ENCODE measurements around the gene CRACR2A.
A peak's percentile ranks its signal among the peaks of the same experiment; 100 is the strongest.

CRACR2A gene

DNA sequence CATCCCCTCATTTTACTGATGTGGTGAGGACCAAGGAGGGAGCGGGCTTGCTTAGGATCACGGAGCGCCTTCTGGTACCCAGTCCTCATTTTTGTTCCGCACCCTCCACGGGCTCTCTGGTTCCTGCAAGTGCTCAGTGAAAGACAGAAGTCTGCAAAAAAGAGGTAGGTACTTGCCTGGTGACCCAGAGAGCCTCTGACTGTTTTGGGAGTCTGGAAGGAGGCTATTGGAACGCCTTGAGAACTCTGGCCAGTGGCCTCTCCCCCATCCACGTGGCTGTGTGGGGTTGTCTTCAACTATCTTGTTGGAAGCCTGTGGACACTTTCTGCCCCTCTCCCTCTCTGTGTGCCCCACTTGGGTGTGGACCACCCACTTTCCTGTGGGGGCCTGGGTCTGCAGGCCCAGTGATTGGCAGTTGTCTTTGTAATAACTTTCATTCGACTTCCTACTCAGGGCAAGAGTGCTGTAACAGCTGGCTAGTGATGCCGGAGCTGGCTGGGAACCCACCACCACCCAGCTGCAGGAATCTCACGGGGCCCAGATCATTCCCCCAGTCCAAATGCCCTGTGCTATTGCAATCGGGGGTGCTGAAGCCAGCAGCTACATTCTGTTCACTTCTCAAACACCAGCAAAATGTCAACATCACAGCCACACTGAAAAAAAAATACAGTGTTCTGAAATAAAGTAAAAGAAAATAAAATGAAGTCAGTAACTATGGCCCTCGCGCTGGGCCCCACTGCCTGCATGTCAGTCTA lies 139.1 kb downstream of the CRACR2A start:
- no peaks in the 10 kb centered on the region for H3K9me3 ChIP-seq
- in situ Hi-C loops (cut with MboI; ENCODE audit: low sequenced_read_pairs): no loop called here
- no peaks in the 10 kb centered on the region for H3K27me3 ChIP-seq (ENCODE audit: low read depth)
- no peak for DNase-seq (ENCODE audit: low spot score in 2 of 2)
- no peak overlapping the region for H3K4me3 ChIP-seq
- H3K36me3 ChIP-seq (replicated peaks): no peaks in the 10 kb centered on the region
- no peaks in the 10 kb centered on the region for H3K4me1 ChIP-seq

DNA sequence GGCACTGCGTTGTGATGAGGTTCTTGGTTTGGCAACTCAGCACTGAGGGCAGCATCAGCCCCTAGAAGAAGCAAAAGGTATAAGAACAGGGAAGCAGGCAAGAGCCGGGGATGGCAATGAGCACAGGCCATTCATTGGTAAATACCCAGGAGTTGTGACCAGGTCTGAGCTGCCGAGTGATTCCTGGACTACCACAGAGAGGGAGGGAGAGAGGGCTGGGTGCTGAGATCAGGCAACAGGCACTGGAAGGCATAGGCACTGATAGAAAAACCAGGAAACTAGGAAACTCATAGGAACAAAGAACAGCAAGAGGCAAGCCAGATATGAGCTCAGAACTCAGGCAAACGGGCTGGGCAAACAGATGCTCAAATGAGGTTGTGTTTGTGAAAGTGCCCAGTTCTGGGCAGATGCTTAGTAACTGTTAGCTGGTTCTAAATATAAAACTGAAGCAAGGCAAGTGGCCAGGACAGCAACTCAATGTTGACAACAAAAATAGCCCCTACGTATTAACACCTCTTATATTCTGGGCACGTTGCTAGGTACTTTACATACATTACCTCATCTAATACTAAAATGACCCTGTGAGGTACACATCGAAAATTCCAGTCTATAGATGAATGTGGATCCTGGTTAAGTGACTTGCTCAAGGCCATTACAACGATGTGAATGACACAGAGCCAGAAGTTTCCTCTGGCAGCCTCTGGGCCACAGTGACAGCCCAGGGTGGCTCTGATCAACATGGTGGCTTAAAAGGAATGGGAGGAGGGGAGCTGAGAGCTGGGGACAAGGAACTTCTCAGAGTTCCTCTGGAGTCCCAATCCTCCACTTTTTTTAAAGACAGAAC lies 140.8 kb downstream of the CRACR2A start:
- H3K27me3 ChIP-seq (ENCODE audit: low read depth): no peaks in the 10 kb centered on the region
- no peak for DNase-seq (ENCODE audit: low spot score in 2 of 2)
- in situ Hi-C loops (cut with MboI; ENCODE audit: low sequenced_read_pairs): no loop called here
- H3K4me1 ChIP-seq: no peaks in the 10 kb centered on the region
- H3K4me3 ChIP-seq: no peak overlapping the region
- no peaks in the 10 kb centered on the region for H3K9me3 ChIP-seq
- H3K36me3 ChIP-seq (replicated peaks): no peaks in the 10 kb centered on the region

DNA sequence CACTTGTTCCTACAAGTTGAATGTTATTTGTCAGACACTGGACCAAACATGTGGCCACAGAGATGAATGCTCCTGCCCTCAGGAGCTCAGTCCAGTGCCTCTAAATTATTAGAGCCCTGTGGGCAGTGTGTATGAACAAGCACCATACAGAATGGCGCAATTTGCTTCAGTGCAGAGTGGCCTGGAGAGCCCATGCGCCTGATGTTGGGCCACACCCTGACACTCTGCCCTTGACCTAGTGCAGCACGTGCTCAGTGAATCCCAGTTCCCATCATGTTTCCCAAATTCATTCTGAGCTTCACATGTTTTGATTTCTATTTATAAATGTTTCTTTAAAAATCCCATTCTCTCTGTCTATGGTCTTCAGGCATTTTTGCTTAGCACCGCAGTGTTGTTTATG lies 145.1 kb downstream of the CRACR2A start:
- Histone ChIP-seq H3K27me3 (ENCODE audit: low read depth) (no peaks in the 10 kb centered on the region), H3K4me1 (no peaks in the 10 kb centered on the region), H3K4me3 (no peak overlapping the region), H3K9me3 (no peaks in the 10 kb centered on the region), H3K36me3 (replicated peaks) (no peaks in the 10 kb centered on the region)
- in situ Hi-C loops (cut with MboI; ENCODE audit: low sequenced_read_pairs): no loop called here
- DNase-seq (ENCODE audit: low spot score in 2 of 2): no peak

DNA sequence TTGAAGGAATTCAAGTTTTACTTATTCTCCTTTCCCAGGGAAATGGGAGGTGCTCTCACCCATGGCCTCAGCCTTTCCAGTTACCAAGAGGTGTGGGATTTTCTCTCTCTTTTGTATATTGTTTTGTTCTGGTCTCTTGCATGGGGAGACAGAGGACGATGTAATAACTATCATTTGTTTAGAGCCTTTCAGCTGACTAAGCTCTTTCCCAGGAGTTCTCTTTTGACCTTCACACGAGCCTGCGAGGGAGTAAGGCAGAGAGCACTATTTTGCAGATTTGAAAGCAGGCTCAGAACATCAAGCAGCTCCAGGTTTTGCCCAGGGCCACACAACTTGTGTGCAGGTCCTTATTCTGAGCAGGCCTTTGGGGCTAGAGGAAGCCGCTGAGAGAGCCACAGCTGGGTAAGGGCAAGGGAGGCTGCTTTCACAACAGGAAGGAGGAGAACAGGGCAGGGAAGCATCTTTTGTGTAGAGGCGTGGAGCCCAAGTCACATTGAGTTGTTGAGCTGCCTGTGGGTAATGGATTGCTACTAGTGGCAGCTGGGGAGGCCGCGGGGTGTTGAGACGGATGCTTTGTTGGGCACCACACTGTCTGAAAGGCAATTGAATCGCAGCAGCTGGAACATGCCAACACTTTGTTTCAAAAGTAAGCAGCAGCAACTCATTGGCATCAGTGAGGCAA lies 145.7 kb downstream of the CRACR2A start:
- in situ Hi-C loops (cut with MboI; ENCODE audit: low sequenced_read_pairs): no loop called here
- no peaks in the 10 kb centered on the region for H3K4me1 ChIP-seq
- no peaks in the 10 kb centered on the region for H3K9me3 ChIP-seq
- H3K4me3 ChIP-seq: no peak overlapping the region
- no peaks in the 10 kb centered on the region for H3K36me3 ChIP-seq (replicated peaks)
- DNase-seq (ENCODE audit: low spot score in 2 of 2): no peak
- H3K27me3 ChIP-seq (ENCODE audit: low read depth): no peaks in the 10 kb centered on the region

DNA sequence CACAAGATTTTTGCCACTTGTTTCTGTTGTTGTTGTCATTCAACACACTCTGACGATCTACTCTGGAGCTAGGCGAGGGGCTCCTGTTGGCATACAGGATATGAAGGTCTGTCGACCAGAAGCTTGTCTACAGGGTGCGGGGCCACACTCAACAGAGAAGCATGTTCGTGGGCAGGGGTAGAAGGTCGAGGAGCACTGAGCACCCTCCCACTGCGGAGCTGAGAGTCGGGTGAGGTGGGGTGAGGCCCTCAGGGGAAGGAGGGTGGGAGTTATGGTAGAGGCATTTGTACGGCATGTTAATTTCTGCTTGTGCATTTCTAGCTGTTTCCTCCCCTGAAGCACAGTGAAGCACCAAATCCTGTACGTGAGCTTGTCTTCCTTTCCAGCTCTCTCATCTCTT lies 146.8 kb downstream of the CRACR2A start:
- H3K36me3 ChIP-seq (replicated peaks): no peaks in the 10 kb centered on the region
- no peak for DNase-seq (ENCODE audit: low spot score in 2 of 2)
- H3K27me3 ChIP-seq (ENCODE audit: low read depth): no peaks in the 10 kb centered on the region
- H3K4me1 ChIP-seq: no peaks in the 10 kb centered on the region
- in situ Hi-C loops (cut with MboI; ENCODE audit: low sequenced_read_pairs): no loop called here
- no peaks in the 10 kb centered on the region for H3K9me3 ChIP-seq
- H3K4me3 ChIP-seq: no peak overlapping the region

DNA sequence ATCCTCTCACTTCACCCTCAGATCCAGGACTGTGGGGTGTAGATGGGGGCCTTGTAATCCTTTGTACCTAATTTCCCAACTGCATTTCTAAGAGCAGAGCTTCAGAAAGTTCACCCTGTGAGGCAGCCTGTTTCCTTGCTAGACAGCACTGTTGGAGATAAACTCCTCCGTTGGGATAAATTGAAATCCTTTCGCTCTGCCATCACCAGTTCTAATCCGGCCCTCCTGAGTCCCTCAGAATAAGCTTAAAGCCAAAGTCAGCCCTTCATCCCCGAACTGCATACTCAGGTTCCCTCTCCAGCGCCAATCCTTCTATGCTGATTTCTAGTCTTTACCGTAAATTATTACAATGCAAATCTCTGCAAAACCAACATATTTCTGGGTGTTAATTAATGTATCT lies 147.2 kb downstream of the CRACR2A start:
- Histone ChIP-seq H3K4me3 (no peak overlapping the region), H3K4me1 (no peaks in the 10 kb centered on the region), H3K27me3 (ENCODE audit: low read depth) (no peaks in the 10 kb centered on the region), H3K36me3 (replicated peaks) (no peaks in the 10 kb centered on the region), H3K9me3 (no peaks in the 10 kb centered on the region)
- in situ Hi-C loops (cut with MboI; ENCODE audit: low sequenced_read_pairs): no loop called here
- DNase-seq (ENCODE audit: low spot score in 2 of 2): no peak

DNA sequence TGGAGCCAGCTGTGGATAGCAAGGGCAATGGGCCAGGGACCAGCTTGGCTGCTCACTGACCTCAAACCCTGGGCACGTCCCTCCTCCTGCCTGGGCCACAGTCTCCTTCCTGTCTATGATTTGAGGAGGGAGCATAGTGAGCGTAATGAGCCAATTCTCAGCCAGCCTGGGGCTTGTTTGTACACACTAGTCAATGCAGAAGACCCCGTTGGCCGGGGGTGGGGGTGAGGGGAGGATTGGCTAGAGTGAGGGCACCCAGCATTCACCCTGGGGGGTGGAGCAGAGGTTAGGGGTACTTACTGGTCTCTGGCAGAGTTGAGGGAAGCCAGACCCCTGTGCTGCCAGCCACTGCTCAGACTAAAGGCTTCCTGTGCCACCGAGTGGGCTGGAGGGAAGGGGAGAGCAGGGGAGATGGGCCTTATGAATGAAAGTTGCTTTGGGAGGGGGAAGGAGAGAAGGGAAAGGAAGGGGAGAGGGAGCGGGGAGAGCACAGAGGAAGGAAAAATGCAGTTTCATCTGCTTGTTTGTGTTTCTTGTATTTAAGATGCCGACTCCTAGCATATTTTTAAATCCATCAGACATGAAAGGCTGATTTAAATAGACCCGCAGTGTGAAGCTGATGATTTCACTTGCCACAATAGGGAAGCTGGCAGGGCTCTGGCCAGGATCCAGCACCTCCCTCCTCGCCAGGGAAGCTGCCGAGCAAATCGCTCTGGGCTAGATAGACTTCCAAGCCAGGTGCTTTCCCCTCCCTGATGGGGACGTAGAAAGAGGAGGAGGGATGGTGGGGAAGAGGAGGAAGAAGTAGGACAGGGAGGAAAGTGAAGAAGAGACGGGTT lies 147.9 kb downstream of the CRACR2A start:
- no peaks in the 10 kb centered on the region for H3K4me1 ChIP-seq
- no peaks in the 10 kb centered on the region for H3K36me3 ChIP-seq (replicated peaks)
- DNase-seq (ENCODE audit: low spot score in 2 of 2): peak in 1 of 2 experiments; percentile 44
- H3K4me3 ChIP-seq: no peak overlapping the region
- H3K9me3 ChIP-seq: no peaks in the 10 kb centered on the region
- in situ Hi-C loops (cut with MboI; ENCODE audit: low sequenced_read_pairs): no loop called here
- H3K27me3 ChIP-seq (ENCODE audit: low read depth): no peaks in the 10 kb centered on the region

DNA sequence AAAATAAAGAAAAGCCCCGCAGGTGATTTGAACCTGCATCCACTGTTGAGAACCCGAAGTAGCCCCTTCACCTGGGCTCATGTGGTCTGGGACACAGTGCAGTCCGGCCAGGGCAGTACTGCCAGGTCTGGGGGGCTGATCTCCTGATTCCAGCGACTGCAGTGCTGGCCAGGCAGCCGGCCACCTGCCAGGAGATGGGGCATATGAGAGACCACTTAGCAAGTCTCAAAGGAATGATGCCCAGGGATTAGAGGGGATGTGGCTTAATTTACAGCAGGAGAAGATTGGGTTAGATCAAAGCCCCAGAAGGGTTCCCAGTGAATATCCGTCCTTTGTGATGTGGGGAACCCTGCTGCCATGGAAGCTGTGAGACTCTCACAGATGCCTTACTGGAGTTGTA lies 148.6 kb downstream of the CRACR2A start:
- DNase-seq (ENCODE audit: low spot score in 2 of 2): no peak
- Histone ChIP-seq H3K9me3 (no peaks in the 10 kb centered on the region), H3K4me3 (no peak overlapping the region), H3K36me3 (replicated peaks) (no peaks in the 10 kb centered on the region), H3K4me1 (no peaks in the 10 kb centered on the region), H3K27me3 (ENCODE audit: low read depth) (no peaks in the 10 kb centered on the region)
- in situ Hi-C loops (cut with MboI; ENCODE audit: low sequenced_read_pairs): no loop called here

DNA sequence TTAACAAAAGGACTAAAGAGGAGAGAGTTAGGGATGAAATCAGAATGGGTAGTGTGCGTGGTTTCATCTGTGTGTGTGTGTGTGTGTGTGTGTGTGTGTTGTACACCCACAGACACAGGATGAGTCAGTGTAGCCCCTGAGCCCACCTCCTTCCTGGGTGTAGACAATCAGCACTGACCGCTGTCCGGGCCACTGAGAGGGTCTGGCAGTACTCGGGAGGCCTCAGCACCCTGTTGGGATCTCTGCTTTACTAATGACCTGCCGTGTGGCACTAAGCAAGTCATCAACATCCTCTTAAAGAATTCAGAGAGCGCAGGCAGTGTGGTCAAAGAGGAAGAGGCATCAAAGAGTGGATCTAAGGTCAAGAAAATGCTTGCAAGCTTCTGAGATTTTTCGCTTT lies 149.3 kb downstream of the CRACR2A start:
- in situ Hi-C loops (cut with MboI; ENCODE audit: low sequenced_read_pairs): no loop called here
- Histone ChIP-seq H3K4me3 (no peak overlapping the region), H3K4me1 (no peaks in the 10 kb centered on the region), H3K27me3 (ENCODE audit: low read depth) (no peaks in the 10 kb centered on the region), H3K9me3 (no peaks in the 10 kb centered on the region), H3K36me3 (replicated peaks) (no peaks in the 10 kb centered on the region)
- no peak for DNase-seq (ENCODE audit: low spot score in 2 of 2)

DNA sequence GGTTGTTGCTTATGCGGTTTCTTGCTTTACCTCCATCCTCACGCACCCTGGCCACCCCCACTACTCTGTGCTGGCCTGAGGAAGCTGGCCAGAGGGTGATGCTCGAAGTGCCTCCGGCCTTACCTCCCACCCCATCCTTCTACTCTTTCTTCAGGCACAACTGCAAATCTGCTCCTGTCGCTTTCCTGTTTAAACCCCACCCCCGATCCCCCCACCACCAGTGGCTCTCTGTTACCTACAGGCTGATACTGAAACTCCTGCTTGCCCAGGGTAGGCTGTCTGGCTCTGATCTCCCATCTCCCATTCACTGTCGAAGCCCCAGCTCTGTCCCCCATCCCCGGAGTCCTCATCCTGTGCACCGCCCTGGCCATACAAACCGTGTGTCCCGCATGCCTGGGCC lies 150.4 kb downstream of the CRACR2A start:
- Histone ChIP-seq H3K4me3 (no peak overlapping the region), H3K36me3 (replicated peaks) (no peaks in the 10 kb centered on the region), H3K4me1 (no peaks in the 10 kb centered on the region), H3K9me3 (no peaks in the 10 kb centered on the region), H3K27me3 (ENCODE audit: low read depth) (no peaks in the 10 kb centered on the region)
- in situ Hi-C loops (cut with MboI; ENCODE audit: low sequenced_read_pairs): no loop called here
- no peak for DNase-seq (ENCODE audit: low spot score in 2 of 2)

DNA sequence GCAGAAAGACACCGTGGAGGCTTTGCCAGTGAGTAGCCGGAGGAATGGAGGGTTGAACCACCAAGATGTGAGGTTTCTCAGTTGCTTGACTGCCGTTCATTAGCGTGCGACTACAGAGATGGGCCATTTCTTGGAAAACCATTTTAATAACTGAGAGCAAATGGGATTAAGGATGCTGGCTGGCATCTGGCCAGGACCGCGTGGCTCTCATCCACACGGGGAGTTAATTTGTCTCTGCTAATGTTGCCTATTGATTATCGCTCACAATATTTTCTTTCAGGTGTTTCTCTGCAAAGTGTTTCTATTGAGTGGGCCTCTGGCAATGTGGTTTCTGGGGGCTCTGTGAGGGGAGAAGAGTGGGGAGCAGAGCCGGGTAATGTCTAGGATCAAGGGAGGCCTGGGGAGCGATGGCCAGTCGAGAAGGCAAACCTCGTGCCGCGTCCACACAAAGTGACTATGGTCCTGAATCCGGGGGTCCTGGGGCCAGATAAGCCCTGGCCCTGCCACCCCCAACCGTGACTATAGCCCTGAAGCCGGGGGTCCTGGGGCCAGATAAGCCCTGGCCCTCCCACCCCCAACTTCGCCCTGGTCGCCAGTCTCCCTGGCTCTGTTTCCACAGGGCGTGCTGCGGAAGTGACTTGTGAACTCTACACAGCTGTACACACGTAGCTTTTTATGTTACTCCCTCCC lies 151.3 kb downstream of the CRACR2A start:
- Histone ChIP-seq H3K4me1 (no peaks in the 10 kb centered on the region), H3K36me3 (replicated peaks) (no peaks in the 10 kb centered on the region), H3K27me3 (ENCODE audit: low read depth) (no peaks in the 10 kb centered on the region), H3K4me3 (no peak overlapping the region), H3K9me3 (no peaks in the 10 kb centered on the region)
- in situ Hi-C loops (cut with MboI; ENCODE audit: low sequenced_read_pairs): no loop called here
- DNase-seq (ENCODE audit: low spot score in 2 of 2): no peak

DNA sequence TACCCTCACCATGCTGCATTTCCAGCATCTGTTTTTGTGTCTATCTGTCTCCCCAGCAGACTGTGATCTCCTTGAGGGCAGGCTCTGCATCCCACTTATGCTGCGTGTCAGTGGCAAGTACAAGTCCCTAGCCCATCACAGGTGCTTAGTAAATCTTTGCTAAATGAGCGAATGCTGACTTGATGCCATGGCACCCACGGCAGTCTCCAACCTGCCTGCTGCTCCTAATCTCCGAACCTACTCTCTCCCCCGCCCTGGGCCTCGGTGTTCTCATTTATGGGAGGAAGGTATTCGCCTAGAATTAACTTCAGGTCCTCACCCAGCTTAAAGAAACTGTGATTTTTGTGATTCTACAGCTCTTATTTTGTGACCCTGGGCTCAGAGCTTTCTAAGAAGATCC lies 152.0 kb downstream of the CRACR2A start:
- Histone ChIP-seq H3K4me1 (no peaks in the 10 kb centered on the region), H3K9me3 (no peaks in the 10 kb centered on the region), H3K36me3 (replicated peaks) (no peaks in the 10 kb centered on the region), H3K4me3 (no peak overlapping the region), H3K27me3 (ENCODE audit: low read depth) (no peaks in the 10 kb centered on the region)
- no peak for DNase-seq (ENCODE audit: low spot score in 2 of 2)
- in situ Hi-C loops (cut with MboI; ENCODE audit: low sequenced_read_pairs): no loop called here
